GM18909 (cell line): ENCODE results near the gene C1orf122.
A peak's percentile ranks its signal among the peaks of the same experiment; 100 is the strongest.
"Not testable (repeated sequence)": the region's sequence is repeated elsewhere in the genome, so short reads cannot be mapped to it uniquely, and the experiment has no call there.

Experiments used
- ATAC-seq: cut with Tn5 transposase; IDR thresholded peaks from one replicate; pipeline ENCODE4 v1.9.1; 2021; ENCODE audit warnings: mild to moderate bottlenecking; ENCODE audit not compliant: unreplicated experiment, poor library complexity

Gene C1orf122

DNA sequence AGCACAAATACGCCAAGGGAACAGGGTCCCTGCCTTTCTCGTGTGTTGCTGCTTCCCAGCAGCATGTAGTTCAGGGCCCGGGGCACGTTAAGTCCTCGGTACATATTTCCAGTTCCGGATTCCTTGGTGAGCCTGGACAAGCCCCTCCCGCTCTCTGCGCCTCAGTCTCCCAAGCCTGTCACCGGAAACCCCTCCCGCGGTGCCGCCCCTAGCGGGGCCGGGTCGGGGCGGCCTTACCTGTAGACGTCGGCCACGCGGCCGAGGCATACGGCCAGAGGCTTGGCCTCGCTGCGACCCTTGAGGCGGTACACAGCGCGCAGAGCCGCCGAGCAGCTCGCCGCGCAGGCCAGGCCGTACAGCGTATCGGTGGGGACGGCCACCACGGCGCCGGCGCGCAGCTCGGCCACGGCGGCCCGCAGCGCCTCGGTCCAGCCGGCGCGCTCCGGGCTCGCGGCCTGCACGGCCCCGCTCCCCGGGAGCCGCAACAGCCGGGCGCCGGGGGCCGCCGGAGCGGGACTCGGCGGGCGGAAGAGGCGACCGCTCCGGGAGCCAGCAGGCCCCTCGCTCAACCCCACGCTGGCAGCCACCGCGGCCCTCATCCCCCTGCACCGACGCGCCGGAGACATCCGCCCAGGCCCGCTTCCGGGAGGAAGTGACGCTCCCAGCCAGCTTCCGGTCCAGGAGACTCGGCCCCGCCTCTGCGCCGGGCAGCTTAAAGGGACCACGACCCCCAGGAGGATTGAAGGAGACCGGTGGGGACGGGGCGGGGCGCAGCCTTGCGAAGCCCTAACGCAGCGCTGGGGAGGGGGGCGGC is at the start of gene C1orf122, which contains the start of gene YRDC:
TSS of gene C1orf122 (plus strand) at position 236 of the 814 bp plus-strand sequence. CDS start 615 bp downstream, outside the sequence.
TSS of gene YRDC (minus strand) at position 654 of the 814 bp plus-strand sequence. CDS start at position 626, 28 bp downstream.
- ATAC-seq: peak; percentile 87

DNA sequence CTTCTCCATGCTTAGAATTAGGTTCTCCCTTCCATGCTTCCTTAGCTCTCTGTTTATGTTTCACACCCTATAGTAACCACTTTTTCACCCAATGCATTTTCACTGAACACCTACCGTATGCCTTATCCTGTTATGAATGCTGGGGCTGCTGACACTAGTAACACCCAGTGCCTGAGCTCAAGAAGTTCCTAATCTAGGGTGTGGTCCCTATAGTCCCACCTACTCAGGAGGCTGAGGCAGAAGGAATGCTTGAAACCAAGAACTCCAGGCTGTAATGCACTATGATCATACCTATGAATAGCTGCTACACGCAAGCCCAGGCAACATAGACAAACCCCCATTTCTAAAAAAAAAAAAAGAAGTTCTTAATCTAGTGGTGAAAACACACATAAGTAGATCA is 48.1 kb upstream of the C1orf122 start:
- no peak for ATAC-seq

DNA sequence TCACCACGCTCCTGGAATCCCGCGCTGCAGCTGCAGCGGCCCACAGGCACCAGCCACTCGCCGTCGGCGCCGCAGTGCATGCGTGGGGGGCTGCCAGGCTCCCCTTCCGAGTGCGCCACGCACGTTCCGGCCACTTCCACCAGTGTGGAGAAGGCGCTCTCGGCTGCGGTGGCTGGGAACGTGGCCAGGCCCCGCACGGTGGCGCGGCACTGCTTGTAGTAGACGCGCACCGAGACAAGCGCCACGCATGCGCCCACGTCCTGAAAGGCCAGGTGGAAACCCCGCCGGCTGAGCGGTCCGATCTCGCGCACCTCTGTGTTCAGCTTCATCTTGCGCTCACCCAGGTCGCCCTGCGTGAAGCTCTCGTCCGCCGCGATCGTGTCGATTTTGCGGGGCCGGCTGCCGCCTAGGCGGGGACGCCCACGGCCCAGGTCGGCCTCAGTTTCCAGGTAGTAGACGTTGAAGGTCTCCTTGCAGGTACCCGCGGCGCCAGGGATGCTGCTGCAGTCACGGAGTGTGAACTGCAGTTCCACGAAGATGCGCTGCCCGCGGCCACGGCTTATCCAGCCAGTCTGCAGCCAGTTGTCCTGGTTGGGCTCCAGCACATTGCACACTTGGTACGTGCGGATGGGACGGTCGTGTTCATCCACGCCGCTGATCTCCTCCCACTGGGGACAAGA is 46.0 kb upstream of the C1orf122 start:
- no peak for ATAC-seq

DNA sequence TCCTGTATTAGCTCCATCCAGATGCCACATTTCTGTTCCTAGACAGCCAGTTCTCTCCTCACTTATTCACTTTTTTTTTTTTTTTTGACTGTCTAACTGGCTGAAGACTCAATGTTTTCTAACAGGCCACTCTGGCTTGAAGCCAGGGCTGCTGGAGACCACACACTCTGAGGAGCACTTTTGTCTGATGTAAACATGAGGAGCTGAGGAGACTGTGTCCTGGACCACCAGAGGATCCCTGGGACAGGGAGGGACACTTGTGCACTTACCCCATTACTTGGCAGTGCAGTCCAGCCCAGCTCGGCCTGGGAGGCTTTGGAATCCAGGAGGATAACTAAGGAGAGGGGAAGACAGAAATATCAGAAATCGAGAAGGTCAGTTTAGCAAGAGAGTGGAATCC is 45.1 kb upstream of the C1orf122 start:
- ATAC-seq: no peak

DNA sequence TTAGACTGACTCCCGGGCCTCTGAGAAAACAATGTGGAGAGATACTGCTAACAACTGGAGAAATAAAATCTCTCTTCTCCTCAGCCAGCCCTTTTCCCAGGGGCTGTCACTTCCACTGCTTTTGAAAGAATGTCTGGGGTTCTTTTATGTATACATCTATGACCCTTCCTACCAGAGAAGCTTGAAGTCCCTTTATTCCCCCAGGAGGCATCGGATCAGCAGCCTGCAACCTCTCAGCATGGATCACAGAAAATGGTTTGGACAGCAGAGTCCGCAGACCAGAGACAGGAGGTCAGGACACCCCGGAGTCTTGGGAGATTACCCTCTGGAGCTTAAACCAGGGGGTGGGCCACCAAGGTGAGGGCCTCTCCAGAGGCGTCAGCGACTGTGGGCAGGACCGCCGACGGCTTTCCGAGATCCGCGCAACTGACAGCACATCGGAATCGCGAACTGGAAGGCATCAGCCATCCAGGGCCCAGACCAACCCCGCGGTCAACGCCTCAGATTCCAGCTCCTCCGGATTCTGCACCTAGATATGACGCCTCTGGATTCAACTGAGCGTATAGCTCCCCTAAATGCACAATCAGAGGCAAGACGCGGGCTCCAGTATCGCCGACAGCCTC is 43.7 kb upstream of the C1orf122 start:
- ATAC-seq: no peak

DNA sequence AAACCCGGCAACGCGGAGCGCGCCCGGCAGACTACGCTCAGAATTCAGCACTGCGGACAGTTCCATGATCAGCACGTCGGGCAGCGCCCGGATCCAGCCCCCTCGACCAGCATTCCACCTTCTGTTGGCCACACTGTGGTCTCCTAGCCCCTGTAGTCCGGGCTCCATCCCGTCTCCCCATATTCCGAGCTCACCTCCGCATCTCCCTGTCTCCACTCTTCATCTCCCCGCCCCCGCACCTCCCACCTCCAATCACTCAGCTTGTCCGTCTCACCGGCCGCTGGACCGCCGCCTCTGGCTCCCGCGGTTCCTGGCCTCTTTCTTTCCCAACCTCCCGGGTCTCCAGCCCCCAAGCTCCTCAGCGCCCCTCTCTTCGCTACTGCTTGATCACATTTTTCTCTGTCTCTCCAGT is 43.2 kb upstream of the C1orf122 start:
- no peak for ATAC-seq

DNA sequence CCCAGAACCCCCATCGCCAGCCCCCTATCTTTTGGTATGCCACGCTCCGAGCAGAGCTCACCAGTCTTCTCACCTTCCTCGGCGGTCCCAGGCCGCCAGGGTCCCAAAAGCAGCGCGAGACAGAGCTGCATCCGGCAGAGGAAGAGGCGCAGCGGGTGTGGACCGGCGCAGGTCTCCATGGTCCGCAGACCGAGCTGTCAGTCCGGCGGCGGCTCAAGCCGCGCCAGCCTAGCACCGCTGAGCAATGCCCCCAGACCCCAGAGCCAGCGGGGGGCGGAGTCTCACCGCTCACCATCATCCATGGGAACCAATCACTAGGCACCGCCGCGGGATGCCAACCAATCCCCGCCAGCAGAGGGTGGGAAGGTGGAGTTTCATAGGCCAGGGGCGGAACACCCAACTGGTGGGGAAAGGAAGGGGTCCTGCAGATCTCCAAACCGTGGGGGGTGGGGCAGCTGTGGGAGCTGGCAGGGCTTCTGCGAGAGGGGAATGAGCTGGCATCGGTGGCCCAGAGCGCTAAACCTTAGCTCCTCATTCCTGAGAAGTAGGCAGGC is 42.6 kb upstream of the C1orf122 start, which contains the start of gene EPHA10:
TSS of gene EPHA10 (minus strand) at position 233 of the 554 bp plus-strand sequence. CDS start at position 179, 54 bp downstream.
- ATAC-seq: no peak

DNA sequence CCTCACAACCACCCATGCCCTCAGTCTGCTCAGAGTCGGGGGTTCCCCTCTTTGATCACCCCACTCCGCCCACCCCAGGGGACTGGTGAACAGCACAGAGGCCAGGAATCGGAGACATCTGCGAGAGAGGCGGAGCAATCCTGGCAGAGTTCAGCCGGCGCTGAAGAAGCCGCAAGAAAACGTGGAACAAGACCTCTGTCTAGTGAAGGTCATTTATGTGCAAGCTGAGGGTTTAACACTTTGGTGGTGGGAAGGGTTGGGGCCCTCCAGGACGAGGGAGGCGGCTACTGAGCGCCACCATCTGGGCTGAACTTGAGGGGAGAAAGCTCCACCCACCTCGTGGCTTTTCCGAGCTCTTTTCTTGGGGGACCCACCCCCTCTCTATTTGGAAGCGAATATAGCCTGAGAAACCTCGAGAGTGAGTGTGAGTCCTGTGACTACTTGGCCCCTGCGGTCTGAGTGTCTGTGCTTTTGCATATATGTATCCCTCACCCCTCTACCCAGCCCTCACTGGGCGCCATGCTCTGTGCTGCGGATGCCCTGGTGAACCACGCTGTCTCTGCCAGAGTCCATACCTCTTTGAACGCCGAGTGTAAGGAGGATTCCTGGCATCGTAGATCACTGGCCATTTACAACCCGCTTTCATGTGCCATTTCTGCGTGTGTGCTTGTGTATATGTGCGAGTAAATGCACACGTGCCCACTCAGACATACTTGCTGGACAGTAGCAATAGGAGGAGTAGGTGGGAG is 41.5 kb upstream of the C1orf122 start:
- ATAC-seq: no peak

DNA sequence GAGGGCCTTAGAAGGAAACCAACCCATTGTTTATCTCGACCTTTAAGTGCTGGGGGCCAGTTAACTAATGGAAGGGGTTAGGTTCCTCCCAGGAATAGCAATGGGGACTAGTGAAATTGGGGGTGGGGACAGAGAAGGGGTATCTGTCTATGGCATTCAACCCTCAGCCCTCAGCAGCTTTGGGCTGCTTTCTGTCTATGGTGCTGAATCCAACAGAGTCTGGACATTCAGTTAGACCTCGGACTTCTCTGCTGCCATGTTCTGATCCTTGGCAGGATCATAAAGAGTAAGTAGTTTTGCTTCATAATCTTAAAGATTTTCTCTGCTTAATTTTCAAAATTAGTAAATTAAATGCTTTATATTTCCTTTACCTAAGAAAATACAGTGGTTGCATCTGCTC is 40.1 kb upstream of the C1orf122 start:
- no peak for ATAC-seq

DNA sequence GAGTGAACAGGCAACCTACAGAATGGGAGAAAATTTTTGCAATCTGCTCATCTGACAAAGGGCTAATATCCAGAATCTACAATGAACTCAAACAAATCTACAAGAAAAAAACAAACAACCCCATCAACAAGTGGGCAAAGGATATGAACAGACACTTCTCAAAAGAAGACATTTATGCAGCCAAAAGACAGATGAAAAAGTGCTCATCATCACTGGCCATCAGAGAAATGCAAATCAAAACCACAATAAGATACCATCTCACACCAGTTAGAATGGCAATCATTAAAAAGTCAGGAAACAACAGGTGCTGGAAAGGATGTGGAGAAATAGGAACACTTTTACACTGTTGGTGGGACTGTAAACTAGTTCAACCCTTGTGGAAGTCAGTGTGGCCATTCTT is 36.1 kb upstream of the C1orf122 start:
- not testable (repeated sequence) for ATAC-seq

DNA sequence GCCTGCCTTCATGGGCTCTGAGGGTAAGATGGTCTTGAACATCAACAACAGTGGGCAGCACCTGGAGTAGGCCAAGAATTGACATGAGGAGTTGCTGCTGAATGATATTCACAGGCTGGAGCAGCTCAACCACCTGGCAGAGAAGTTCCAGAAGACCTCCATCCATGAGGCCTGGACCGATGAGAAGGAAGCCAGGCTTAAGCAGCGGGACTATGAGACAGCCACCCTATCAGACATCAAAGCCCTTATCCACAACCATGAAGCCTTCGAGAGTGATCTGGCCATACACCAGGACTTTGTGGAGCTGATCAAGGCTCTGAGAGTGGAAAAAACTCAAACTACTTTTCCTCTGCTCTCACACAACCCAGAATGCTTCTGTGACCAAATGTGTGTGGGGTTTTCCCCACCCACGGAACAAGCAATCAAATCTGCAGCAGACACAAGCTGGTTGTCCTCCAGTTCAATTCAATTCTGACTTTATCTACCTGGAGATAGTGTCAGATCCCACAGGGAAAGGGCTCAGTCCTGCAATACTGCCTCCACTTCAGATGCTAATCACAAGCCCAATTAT is 30.6 kb upstream of the C1orf122 start:
- no peak for ATAC-seq

DNA sequence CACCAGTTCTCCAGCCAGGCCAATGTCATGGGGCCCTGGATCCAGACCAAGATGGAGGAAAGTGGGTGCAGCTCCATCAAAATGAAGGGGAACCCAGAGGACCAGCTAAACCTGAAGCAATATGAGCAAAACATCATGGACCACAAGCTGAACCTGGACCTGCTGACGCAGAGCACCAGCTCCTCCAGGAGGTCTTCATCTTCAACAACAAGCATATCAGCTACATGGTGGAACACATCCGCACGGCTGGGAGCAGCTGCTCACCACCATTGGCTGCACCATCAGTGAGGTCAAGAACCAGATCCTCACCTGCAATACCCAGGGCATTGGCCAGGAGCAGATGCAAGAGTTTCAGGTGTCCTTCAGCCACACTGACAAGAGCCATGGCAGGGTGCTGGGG is 28.9 kb upstream of the C1orf122 start:
- no peak for ATAC-seq

DNA sequence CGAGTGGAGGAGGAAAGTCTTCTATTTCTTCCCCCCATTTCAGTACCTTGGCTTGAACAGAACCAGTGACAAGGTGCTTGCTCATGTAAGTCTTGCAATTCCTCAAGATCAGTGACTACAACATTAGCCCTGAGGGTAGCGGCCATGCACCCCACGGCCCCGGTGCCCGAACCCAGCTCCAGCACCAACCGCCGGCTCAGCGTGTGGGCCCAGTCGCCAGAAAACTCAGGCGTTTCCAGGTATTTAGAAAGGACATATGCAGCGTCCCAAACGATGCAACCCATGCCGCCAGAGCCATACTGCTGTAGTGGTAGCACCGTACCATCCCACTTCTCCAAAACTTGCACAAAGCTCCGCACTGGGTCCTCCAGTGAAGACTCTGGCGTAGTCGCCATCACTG is 25.1 kb upstream of the C1orf122 start:
- ATAC-seq: no peak

DNA sequence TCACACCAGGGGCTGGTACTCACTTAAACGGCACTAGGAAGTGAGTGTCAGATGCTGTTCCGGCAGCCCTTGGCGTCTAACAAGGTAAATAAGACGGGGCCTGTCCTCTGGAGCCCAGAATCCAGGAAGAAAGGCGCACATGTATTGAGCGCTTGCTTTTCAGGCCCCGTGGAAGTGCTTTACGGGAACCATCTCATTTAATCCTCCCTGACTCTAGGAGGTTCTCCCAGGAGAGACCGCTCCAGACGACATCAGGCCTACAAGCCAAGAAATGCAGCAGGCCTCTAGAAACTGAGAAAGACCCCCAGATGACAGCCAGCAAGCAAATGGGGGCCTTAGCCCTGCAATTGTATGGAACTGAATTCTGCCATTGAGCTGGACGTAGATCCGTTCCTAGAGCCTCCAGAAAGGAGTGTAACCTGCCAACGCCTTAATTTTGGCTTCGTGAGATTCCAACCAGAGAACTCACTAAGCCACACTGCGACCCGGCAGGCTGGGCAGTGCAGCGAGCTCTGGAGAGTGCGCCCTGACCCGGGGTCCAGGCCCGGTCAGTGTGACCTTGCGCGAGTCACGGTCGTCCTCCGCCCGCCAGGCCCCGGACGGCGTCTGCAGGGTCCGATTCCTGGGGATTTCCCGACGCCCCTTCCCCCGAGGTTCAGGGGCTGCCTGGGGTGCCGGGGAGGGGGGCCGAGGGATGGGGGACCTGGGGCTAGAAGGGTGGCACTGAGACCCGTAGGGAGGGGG is 14.5 kb upstream of the C1orf122 start:
- ATAC-seq: no peak

DNA sequence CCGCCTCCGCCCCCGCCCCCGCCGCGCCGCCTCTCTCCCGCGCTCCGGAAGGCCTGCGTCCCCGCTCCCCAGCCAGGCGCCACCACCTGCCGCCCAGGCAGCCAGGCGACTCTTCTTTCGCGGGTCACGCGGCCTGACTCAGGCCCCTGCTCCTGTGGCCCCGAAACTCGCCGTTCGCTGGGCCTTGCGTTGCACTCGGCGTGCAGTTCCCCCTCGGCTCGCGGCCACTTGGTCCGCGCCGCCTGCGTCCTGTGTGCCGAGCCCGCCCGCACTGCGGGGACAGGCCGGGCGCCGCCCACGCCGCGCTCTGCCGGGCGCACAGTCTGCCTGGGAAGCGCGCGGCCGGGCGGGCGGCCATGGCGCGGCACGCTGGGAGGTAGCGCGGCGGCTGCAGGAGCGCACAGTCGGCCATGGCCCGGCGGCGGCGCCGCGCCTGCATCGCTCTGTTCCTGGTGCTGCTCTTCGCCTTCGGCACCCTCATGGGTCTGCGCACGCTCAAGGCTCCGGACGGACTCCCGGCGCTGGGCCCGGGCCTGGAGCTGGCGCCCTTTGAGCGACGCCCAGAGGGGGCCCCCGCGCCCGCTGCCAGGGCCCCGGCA is 13.7 kb upstream of the C1orf122 start, which contains the start of gene MANEAL:
TSS of gene MANEAL (plus strand) at position 75 of the 599 bp plus-strand sequence. CDS start at position 411, 336 bp downstream.
- ATAC-seq: peak; percentile 55

DNA sequence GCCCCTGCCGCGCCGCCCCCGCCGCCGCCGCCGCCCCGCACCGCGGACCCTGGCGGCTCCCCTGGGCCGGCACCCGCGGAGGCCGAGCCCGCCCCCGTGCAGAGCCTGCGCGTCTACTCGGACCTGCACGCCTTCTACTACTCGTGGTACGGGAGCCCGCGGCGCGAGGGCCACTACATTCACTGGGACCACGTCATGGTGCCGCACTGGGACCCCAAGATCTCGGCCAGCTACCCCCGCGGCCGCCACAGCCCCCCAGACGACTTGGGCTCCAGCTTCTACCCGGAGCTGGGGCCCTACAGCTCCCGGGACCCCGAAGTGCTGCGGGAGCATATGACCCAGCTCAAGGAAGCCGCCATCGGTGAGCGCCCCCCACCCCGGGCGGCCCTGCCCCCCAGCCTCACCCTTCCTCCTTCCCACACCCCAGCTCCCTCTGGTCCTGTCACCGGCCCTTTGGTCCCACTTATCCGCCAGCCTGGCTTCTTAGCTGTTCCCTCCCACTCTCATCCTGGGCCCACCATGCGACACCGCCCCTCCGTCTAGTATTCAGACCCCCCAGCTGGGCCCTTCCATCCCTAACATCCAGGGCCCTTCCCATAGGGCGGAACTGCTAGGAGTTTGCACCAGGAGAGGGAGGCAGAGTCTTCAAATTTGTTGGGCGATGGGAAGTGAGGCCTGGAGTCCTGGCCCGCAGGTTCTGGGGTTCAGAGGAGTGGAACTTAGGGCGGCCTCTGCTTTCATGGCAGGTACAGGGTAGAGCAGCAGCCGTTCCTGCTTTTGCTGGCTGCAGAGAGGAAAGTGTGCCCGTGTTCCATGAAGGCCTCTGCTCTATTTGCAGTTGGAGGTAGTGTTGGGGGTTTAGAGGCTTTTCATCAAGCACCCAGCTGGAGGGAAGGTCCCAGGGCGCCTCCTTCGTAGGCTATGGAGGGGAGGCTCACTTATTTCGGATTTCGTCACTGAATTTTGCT is 12.9 kb upstream of the C1orf122 start:
- ATAC-seq: no peak
